B cell (primary cell): Measurements from ENCODE around the gene SHISA2. TPM values are rescaled to one million over a fixed set of nuclear protein-coding genes. Genes with fewer than 3 reads are reported as not detected.

Experiments
- ATAC-seq: fragments of 200-7000 bp; cut with Tn5 transposase; one replicate; pipeline ENCODE4 v1.10.0; 2021; ENCODE audit warnings: low read depth, mild to moderate bottlenecking, moderate number of reproducible peaks, moderate library complexity
- CTCF ChIA-PET: fragments of 350-600 bp; sonication (Branson Sonifier 250); formaldehyde crosslinking; loops from one replicate; lab custom pipeline; 2021; ENCODE audit warnings: antibody characterized with exemption, inconsistent platforms; lab: Charles Lee
- POLR2A ChIA-PET: fragments of 350-600 bp; sonication (Branson Sonifier 250); formaldehyde crosslinking; loops from one replicate; lab custom pipeline; 2021; ENCODE audit warnings: antibody characterized with exemption; lab: Charles Lee
- DNase-seq: peaks from one replicate; pipeline ENCODE4 v3.0.0; 2013
- H2AFZ ChIP-seq: 2 replicates; pipeline ENCODE4 v1.6.1; 2012; ENCODE audit warnings: mild to moderate bottlenecking, low read depth, low read length; ENCODE audit not compliant: insufficient read depth, poor library complexity, severe bottlenecking
- H3K27ac ChIP-seq, 2 donors: 1 replicate in 1 of 2; 2 replicates in 1 of 2; pipeline ENCODE4 v1.5.1; 2012 to 2013; ENCODE audit warnings: low read length in 2 of 2, mild to moderate bottlenecking in 2 of 2, moderate library complexity in 1 of 2
- H3K27me3 ChIP-seq, 4 experiments: fragments of 200-600 bp in 1 of 4; sonication (generic) in 1 of 4; replicated peaks in 1 of 4; 1 replicate in 2 of 4; 2 replicates in 2 of 4; pipeline versions ENCODE4 v1.6.1 to v1.7.0; 2013 to 2016; ENCODE audit warnings: low read length in 3 of 4, mild to moderate bottlenecking in 2 of 4, mixed read lengths in 1 of 4, moderate library complexity in 1 of 4; ENCODE audit not compliant: insufficient read depth in 4 of 4, control insufficient read depth in 3 of 4; ENCODE audit errors: control extremely low read depth in 1 of 4
- H3K36me3 ChIP-seq, 2 experiments: replicated peaks in 1 of 2; 1 replicate in 1 of 2; 2 replicates in 1 of 2; pipeline versions ENCODE4 v1.6.1 to v1.7.1; 2013; ENCODE audit warnings: low read length in 1 of 2; ENCODE audit not compliant: insufficient read depth in 2 of 2, control insufficient read depth in 1 of 2; ENCODE audit errors: control extremely low read depth in 1 of 2, extremely low read depth in 1 of 2
- H3K4me1 ChIP-seq, 2 donors: fragments of 200-600 bp in 1 of 2; sonication (generic) in 1 of 2; 1 replicate in 1 of 2; 2 replicates in 1 of 2; pipeline versions ENCODE4 v1.5.1 to v1.6.1; 2013 to 2017; ENCODE audit warnings: low read length in 2 of 2; ENCODE audit not compliant: control insufficient read depth in 2 of 2, insufficient read depth in 2 of 2
- H3K4me2 ChIP-seq: replicated peaks from 2 replicates; pipeline ENCODE3; 2012; ENCODE audit warnings: mild to moderate bottlenecking, low read depth, low read length; ENCODE audit not compliant: poor library complexity, severe bottlenecking
- H3K4me3 ChIP-seq, 5 experiments: fragments of 200-600 bp in 1 of 5; sonication (generic) in 1 of 5; 1 replicate in 3 of 5; 2 replicates in 2 of 5; pipeline versions ENCODE4 v1.5.1 to v1.7.0; 2011 to 2016; ENCODE audit warnings: low read length in 4 of 5, mild to moderate bottlenecking in 4 of 5, low read depth in 2 of 5, control low read depth in 1 of 5, moderate library complexity in 1 of 5; ENCODE audit not compliant: insufficient read depth in 1 of 5; ENCODE audit errors: control extremely low read depth in 1 of 5, extremely low read depth in 1 of 5
- H3K79me2 ChIP-seq: fragments of 200-600 bp; sonication (generic); one replicate; pipeline ENCODE4 v1.6.0; 2016; ENCODE audit warnings: low read length; ENCODE audit not compliant: control insufficient read depth, insufficient read depth
- H3K9ac ChIP-seq: fragments of 200-600 bp; sonication (generic); 2 replicates; pipeline ENCODE4 v1.6.1; 2017; ENCODE audit warnings: mild to moderate bottlenecking, low read length, moderate library complexity
- H3K9me3 ChIP-seq, 3 donors: one replicate each; pipeline versions ENCODE4 v1.6.1 to v1.7.1; 2013; ENCODE audit warnings: low read length in 2 of 3; ENCODE audit not compliant: control insufficient read depth in 2 of 3, insufficient read depth in 1 of 3; ENCODE audit errors: control extremely low read depth in 1 of 3
- H4K20me1 ChIP-seq: 2 replicates; pipeline ENCODE4 v1.6.0; 2012; ENCODE audit warnings: mild to moderate bottlenecking, low read length; ENCODE audit not compliant: insufficient read depth, control insufficient read depth, poor library complexity, severe bottlenecking
- H3K27ac Mint-ChIP-seq: one replicate; pipeline ENCODE4 v1.8.0; 2021; ENCODE audit warnings: mixed read lengths
- H3K27me3 Mint-ChIP-seq: one replicate; pipeline ENCODE4 v1.8.0; 2021; ENCODE audit warnings: mixed read lengths
- H3K4me1 Mint-ChIP-seq: one replicate; pipeline ENCODE4 v1.8.0; 2021; ENCODE audit warnings: mixed read lengths
- H3K4me3 Mint-ChIP-seq: one replicate; pipeline ENCODE4 v1.8.0; 2021; ENCODE audit warnings: mixed read lengths
- H3K9me3 Mint-ChIP-seq: one replicate; pipeline ENCODE4 v1.8.0; 2022; ENCODE audit warnings: mixed read lengths; ENCODE audit not compliant: insufficient read depth
- EZH2 ChIP-seq: IDR thresholded peaks from 2 replicates; pipeline ENCODE4 v1.6.1; 2012; ENCODE audit warnings: borderline replicate concordance, low read depth, mild to moderate bottlenecking, moderate library complexity, low read length; ENCODE audit not compliant: insufficient read depth, poor library complexity, severe bottlenecking
- WGBS: methylation state at CpG from one replicate; pipeline ENCODE4 v1.1.5; 2013; ENCODE audit warnings: missing lambda C conversion rate; ENCODE audit not compliant: insufficient coverage; 5-methylcytosine and 5-hydroxymethylcytosine counted together
- intact Hi-C: fragments of 100-400 bp; cut with micrococcal nuclease; formaldehyde crosslinking; loops from one replicate; pipeline ENCODE4 v1.10.0; 2022
- polyA plus RNA-seq: library from polyadenylated mRNA; depleted of rRNA; stranded (reverse); fragments of >200 nt; gene quantifications from 2 replicates; pipeline ENCODE4 v1.2.3, GENCODE V29; 2012
- total RNA-seq, 2 donors: library from RNA; stranded (reverse); fragments of 120-200 nt in 1 of 2; gene quantifications; 1 replicate in 1 of 2; 2 replicates in 1 of 2; pipeline versions ENCODE4 v1.2.3 to v1.2.4, GENCODE V29; 2013 to 2022
- TF ChIP-seq, protein P1 (sequence below): fragments of 200-600 bp; IDR thresholded peaks from one replicate; pipeline ENCODE4 v1.8.0; 2022; ENCODE audit warnings: antibody characterized with exemption, mild to moderate bottlenecking

Gene SHISA2
- total and polyA plus RNA-seq, 2 donors (not counting 1 experiment from before 2014, with no cell fraction given), result 0.03 TPM; not detected in 1

- Histone ChIP-seq H3K4me1 (peaks cover 0 to 5% of the 10 kb centered on the region in 2 donors), H3K4me2 (no peak overlapping the region), H2AFZ (no peak overlapping the region), H4K20me1 (no peaks in the 10 kb centered on the region), H3K9me3 (no peaks in the 10 kb centered on the region), H3K79me2 (no peaks in the 10 kb centered on the region), H3K27me3 (peaks cover 0 to 6% (median 0%) of the 10 kb centered on the region in 4 experiments), H3K9ac (no peak overlapping the region), H3K4me3 (no peak overlapping the region), H3K36me3 (no peaks in the 10 kb centered on the region), H3K27ac (no peak overlapping the region)
- POLR2A ChIA-PET, result no interaction called here
- no peak for ATAC-seq
- CTCF ChIA-PET, result interaction anchor here (0.7 to 1.2 kb wide), 2 partner anchors 7 to 51 kb away, joined by 3 read pairs; no protein-coding TSS in a partner anchor
- Mint-ChIP-seq H3K27ac (no peak overlapping the region), H3K4me3 (no peak overlapping the region), H3K4me1 (peaks cover 2% of the 10 kb centered on the region), H3K9me3 (no peaks in the 10 kb centered on the region), H3K27me3 (peaks cover 7% of the 10 kb centered on the region)
- DNase-seq, result no peak
- WGBS, result no CpG with 5 or more reads among the region's 1 CpG
- TF ChIP-seq EZH2, result no peak
- TF ChIP-seq, protein P1, sequence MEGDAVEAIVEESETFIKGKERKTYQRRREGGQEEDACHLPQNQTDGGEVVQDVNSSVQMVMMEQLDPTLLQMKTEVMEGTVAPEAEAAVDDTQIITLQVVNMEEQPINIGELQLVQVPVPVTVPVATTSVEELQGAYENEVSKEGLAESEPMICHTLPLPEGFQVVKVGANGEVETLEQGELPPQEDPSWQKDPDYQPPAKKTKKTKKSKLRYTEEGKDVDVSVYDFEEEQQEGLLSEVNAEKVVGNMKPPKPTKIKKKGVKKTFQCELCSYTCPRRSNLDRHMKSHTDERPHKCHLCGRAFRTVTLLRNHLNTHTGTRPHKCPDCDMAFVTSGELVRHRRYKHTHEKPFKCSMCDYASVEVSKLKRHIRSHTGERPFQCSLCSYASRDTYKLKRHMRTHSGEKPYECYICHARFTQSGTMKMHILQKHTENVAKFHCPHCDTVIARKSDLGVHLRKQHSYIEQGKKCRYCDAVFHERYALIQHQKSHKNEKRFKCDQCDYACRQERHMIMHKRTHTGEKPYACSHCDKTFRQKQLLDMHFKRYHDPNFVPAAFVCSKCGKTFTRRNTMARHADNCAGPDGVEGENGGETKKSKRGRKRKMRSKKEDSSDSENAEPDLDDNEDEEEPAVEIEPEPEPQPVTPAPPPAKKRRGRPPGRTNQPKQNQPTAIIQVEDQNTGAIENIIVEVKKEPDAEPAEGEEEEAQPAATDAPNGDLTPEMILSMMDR, result no peak
- intact Hi-C loops, result no loop called here
These were observed 44.3 kb downstream of the SHISA2 start for GRCh38 chr13:26007261-26008125.

Other genes with a start within 250 kb of the SHISA2 start
- 46.8 and 52.4 TPM in 2 replicates for gene RNF6, start 170.3 kb upstream of the SHISA2 start, total RNA-seq
- 19.2 and 20.1 TPM in 2 replicates for gene RNF6, start 170.3 kb upstream of the SHISA2 start, polyA plus RNA-seq
- gene CDK8, start 202.1 kb upstream of the SHISA2 start, total RNA-seq, result 13.5 TPM in 2 replicates
- gene CDK8, start 202.1 kb upstream of the SHISA2 start, polyA plus RNA-seq, result 10.8 and 12.7 TPM in 2 replicates